ENCODE measurements around the gene TAS1R3. TPM values are rescaled to one million over a fixed set of nuclear protein-coding genes. Genes with fewer than 3 reads are reported as not detected.

The TAS1R3 gene
- total and polyA plus RNA-seq, 10 of the 15 experiments (the other 5 are each of a cell fraction or from before 2014, with no cell fraction given) = 0.04 to 0.51 (median 0.08) TPM; not detected in 3

GRCh38 chr1:1290238-1290731 is 40.8 kb upstream of the TAS1R3 start (continued):
- TF ChIP-seq CUX1 (IDR thresholded peaks at IDR 0.05; ENCODE audit: insufficient replicate concordance, low read depth, low read length) (no peak), LARP7 (IDR thresholded peaks at IDR 0.05) (0 out of 2 replicates have a peak, but pooled peaks have one; percentile 31), CTCF (IDR thresholded peaks at IDR 0.05 in 2 of 3, conservative IDR thresholded peaks at IDR 0.05 in 1 of 3; ENCODE audit: control insufficient read depth in 2 of 3, extremely low read depth in 1 of 3, insufficient read depth in 1 of 3, low read depth in 3 of 3, low read length in 3 of 3) (peak; percentile 59 to 78 (median 68)), NR2F1 (conservative IDR thresholded peaks at IDR 0.05) (0 out of 2 replicates have a peak, but pooled peaks have one; percentile 20), MTA3 (IDR thresholded peaks at IDR 0.05; ENCODE audit: borderline replicate concordance, low read length) (no peak), NFYB (IDR thresholded peaks at IDR 0.05; ENCODE audit: insufficient read depth, low read depth, low read length) (no peak), STAT1 (conservative IDR thresholded peaks at IDR 0.05) (no peak), ZNF207 (IDR thresholded peaks at IDR 0.05; ENCODE audit: borderline replicate concordance) (no peak), SMC3 (IDR thresholded peaks at IDR 0.05; ENCODE audit: borderline replicate concordance, low read length) (peak; percentile 54; the same call in 1 of the 2 replicates), MEF2B (IDR thresholded peaks at IDR 0.05; ENCODE audit: partially characterized antibody, poor library complexity, severe bottlenecking) (no peak), SKIL (IDR thresholded peaks at IDR 0.05; ENCODE audit: low read depth, poor library complexity, severe bottlenecking) (no peak), MLLT1 (IDR thresholded peaks at IDR 0.05) (no peak), RBBP5 (conservative IDR thresholded peaks at IDR 0.05) (no peak)

Data from GM12878 (cell line).